Brain pericyte (primary cell): ENCODE data around the gene SERPINB10.
A peak's percentile ranks its signal among the peaks of the same experiment; 100 is the strongest.
"Not testable (repeated sequence)": the region's sequence is repeated elsewhere in the genome, so short reads cannot be mapped to it uniquely, and the experiment has no call there.

ENCODE experiments used
- DNase-seq: peaks from one replicate; pipeline ENCODE4 v3.0.0-alpha.2; 2012; ENCODE audit warnings: low read depth, low spot score

Gene SERPINB10

GRCh38 chr18:63892566-63892965 is 15.2 kb upstream of the SERPINB10 start:
- no peak for DNase-seq

- DNase-seq = no peak
Measured at GRCh38 chr18:63894106-63894772, 13.5 kb upstream of the SERPINB10 start.

GRCh38 chr18:63895190-63895589 is 12.6 kb upstream of the SERPINB10 start:
- DNase-seq = no peak

- no peak for DNase-seq
Measured at GRCh38 chr18:63897072-63897471, 10.7 kb upstream of the SERPINB10 start.

GRCh38 chr18:63899206-63899605 is 8.6 kb upstream of the SERPINB10 start:
- no peak for DNase-seq

- no peak for DNase-seq
Measured at GRCh38 chr18:63903851-63904570, 3.7 kb upstream of the SERPINB10 start.

- DNase-seq = no peak
Measured at GRCh38 chr18:63904694-63905093, 3.1 kb upstream of the SERPINB10 start.

GRCh38 chr18:63905361-63905760 is 2.4 kb upstream of the SERPINB10 start:
- DNase-seq = no peak

GRCh38 chr18:63906056-63906455 is 1.7 kb upstream of the SERPINB10 start:
- no peak for DNase-seq

- DNase-seq = no peak
Measured at GRCh38 chr18:63908858-63909257, 1.1 kb downstream of the SERPINB10 start.

GRCh38 chr18:63909870-63910269 is 2.1 kb downstream of the SERPINB10 start:
- DNase-seq = no peak

GRCh38 chr18:63917817-63918216 is 10.1 kb downstream of the SERPINB10 start:
- DNase-seq = no peak

GRCh38 chr18:63922049-63922448 is 14.3 kb downstream of the SERPINB10 start:
- DNase-seq = no peak

GRCh38 chr18:63924551-63924950 is 16.8 kb downstream of the SERPINB10 start:
- no peak for DNase-seq

- no peak for DNase-seq
Measured at GRCh38 chr18:63928331-63928730, 20.6 kb downstream of the SERPINB10 start.

- not testable (repeated sequence) for DNase-seq
Measured at GRCh38 chr18:63929369-63929768, 21.6 kb downstream of the SERPINB10 start.

GRCh38 chr18:63930773-63931354 is 23.1 kb downstream of the SERPINB10 start:
- DNase-seq = no peak

- DNase-seq = peak; percentile 3
Measured at GRCh38 chr18:63936156-63936931, 28.6 kb downstream of the SERPINB10 start.

GRCh38 chr18:63936932-63937393 is 29.2 kb downstream of the SERPINB10 start:
- no peak for DNase-seq

GRCh38 chr18:63940008-63940407 is 32.2 kb downstream of the SERPINB10 start:
- no peak for DNase-seq

- not testable (repeated sequence) for DNase-seq
Measured at GRCh38 chr18:63940543-63941050, 32.8 kb downstream of the SERPINB10 start.
